HAP-1 (cell line): Measurements from ENCODE around the gene TTC7B.

Experiments
- DNase-seq, 2 experiments: peaks; one replicate each; pipeline ENCODE4 v3.0.0-alpha.2; 2016 to 2020; ENCODE audit warnings: low spot score in 2 of 2
- H3K27me3 ChIP-seq: fragments of 250-450 bp; sonication (Bioruptor Pico); 2 replicates; pipeline ENCODE4 v1.5.1; 2020; ENCODE audit warnings: low read depth, mild to moderate bottlenecking, moderate library complexity
- H3K36me3 ChIP-seq: fragments of 250-450 bp; sonication (Bioruptor Pico); replicated peaks from 2 replicates; pipeline ENCODE4 v1.5.1; 2020; ENCODE audit warnings: mild to moderate bottlenecking
- H3K4me1 ChIP-seq: fragments of 250-450 bp; sonication (Bioruptor Pico); 2 replicates; pipeline ENCODE4 v1.5.1; 2020; ENCODE audit warnings: mild to moderate bottlenecking
- H3K4me3 ChIP-seq: fragments of 250-450 bp; sonication (Bioruptor Pico); 2 replicates; pipeline ENCODE4 v1.5.1; 2020; ENCODE audit warnings: mild to moderate bottlenecking, moderate library complexity
- H3K9me3 ChIP-seq: fragments of 250-450 bp; sonication (Bioruptor Pico); 2 replicates; pipeline ENCODE4 v1.5.1; 2020; ENCODE audit warnings: mild to moderate bottlenecking, moderate library complexity
- in situ Hi-C: fragments of 300-500 bp; cut with MboI; formaldehyde crosslinking; loops from 3 replicates; pipeline ENCODE4 v1.14.3; 2020; ENCODE audit warnings: low sequenced_read_pairs, inconsistent platforms, mixed read lengths

Gene TTC7B

GRCh38 chr14:90742729-90743128 is 73.5 kb downstream of the TTC7B start:
- H3K27me3 ChIP-seq, result no peaks in the 10 kb centered on the region
- DNase-seq, result no peak
- no peak overlapping the region for H3K4me3 ChIP-seq
- H3K4me1 ChIP-seq, result peaks cover 14% of the 10 kb centered on the region; the same call in 1 of the 2 replicates
- H3K36me3 ChIP-seq, result no peaks in the 10 kb centered on the region
- in situ Hi-C loops, result no loop called here
- H3K9me3 ChIP-seq, result no peaks in the 10 kb centered on the region

DNA sequence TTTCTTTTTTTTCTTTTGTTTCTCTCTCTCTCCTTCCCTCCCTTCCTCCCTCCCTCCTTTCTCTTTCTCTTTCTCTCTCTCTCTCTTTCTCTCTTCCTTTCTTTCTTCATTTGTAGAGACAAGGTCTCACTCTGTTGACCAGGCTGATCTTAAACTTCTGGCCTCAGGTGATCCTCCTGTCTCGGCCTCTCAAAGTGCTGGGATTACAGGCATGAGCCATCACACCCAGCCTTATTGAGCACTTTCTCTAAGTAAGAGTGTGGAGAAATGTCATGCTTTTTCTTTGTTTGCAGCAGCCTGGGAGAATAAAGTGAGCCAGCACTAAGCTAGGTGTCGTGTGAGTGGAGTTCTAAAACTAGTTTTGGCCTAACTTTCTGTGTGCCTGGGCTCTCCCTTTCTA is 74.0 kb downstream of the TTC7B start:
- Histone ChIP-seq H3K27me3 (no peaks in the 10 kb centered on the region), H3K4me3 (no peak overlapping the region), H3K4me1 (peaks cover 14% of the 10 kb centered on the region; the same call in 1 of the 2 replicates), H3K9me3 (no peaks in the 10 kb centered on the region), H3K36me3 (no peaks in the 10 kb centered on the region)
- in situ Hi-C loops, result no loop called here
- no peak for DNase-seq

DNA sequence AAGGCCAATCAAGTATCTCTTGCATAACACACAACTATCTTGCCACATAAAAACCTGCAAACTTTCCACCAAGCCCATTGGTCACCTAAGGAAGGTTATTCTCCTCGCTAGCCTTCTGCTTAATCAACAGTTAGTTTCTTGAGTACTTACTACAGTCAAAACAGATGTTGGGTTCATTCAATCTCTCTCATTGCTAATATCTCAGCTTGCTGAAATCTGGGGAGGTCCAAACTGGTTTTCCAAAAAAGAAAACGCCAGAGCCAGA is 74.6 kb downstream of the TTC7B start:
- Histone ChIP-seq H3K27me3 (no peaks in the 10 kb centered on the region), H3K36me3 (no peaks in the 10 kb centered on the region), H3K4me3 (no peak overlapping the region), H3K9me3 (no peaks in the 10 kb centered on the region), H3K4me1 (peaks cover 14% of the 10 kb centered on the region; the same call in 1 of the 2 replicates)
- in situ Hi-C loops, result no loop called here
- DNase-seq, result no peak

GRCh38 chr14:90740946-90741681 is 75.1 kb downstream of the TTC7B start:
- Histone ChIP-seq H3K36me3 (no peaks in the 10 kb centered on the region), H3K4me1 (peaks cover 14% of the 10 kb centered on the region; the same call in 1 of the 2 replicates), H3K27me3 (no peaks in the 10 kb centered on the region), H3K4me3 (no peak overlapping the region), H3K9me3 (no peaks in the 10 kb centered on the region)
- DNase-seq, result no peak
- in situ Hi-C loops, result no loop called here

GRCh38 chr14:90740081-90740480 is 76.1 kb downstream of the TTC7B start:
- H3K36me3 ChIP-seq, result no peaks in the 10 kb centered on the region
- in situ Hi-C loops, result no loop called here
- H3K4me3 ChIP-seq, result no peak overlapping the region
- no peaks in the 10 kb centered on the region for H3K9me3 ChIP-seq
- no peak for DNase-seq
- H3K4me1 ChIP-seq, result peaks cover 14% of the 10 kb centered on the region; the same call in 1 of the 2 replicates
- H3K27me3 ChIP-seq, result no peaks in the 10 kb centered on the region

DNA sequence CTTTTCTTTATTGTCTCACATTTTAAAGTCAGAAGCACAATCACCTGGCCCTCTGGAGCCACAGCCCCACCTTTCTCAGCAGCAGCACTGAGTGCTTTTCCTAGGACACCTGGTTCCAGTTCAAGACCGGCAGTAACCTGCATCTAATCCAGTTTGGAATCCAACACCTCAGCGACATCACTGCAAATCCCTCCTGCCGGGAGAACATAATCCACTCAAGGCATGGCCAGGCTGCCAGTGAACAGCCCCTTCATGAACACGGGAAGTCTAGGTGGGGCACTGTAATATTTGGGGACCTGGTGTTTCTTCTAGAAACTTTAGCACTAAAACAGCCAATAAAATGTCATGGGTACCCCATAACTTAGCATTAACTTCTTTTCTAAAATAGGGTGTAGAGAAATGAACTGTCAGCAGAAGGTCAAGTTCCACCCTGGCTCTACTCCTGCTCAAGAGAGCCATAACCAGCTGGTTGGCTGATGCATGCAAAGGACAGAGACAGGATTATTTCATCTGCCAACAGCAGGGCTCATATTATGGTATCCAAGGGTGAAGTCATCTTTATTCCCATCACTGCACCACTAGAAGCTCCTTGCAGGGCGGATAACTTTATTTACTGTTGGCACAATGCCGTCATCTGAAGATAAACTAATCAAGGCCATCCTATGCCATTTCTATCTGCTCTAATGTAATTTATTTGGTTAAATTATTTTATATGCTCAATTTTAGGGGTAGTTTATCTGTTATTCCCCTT is 76.7 kb downstream of the TTC7B start:
- in situ Hi-C loops, result no loop called here
- H3K27me3 ChIP-seq, result no peaks in the 10 kb centered on the region
- no peaks in the 10 kb centered on the region for H3K36me3 ChIP-seq
- no peak overlapping the region for H3K4me3 ChIP-seq
- H3K9me3 ChIP-seq, result no peaks in the 10 kb centered on the region
- DNase-seq, result no peak
- peaks cover 15% of the 10 kb centered on the region; the same call in 1 of the 2 replicates for H3K4me1 ChIP-seq

DNA sequence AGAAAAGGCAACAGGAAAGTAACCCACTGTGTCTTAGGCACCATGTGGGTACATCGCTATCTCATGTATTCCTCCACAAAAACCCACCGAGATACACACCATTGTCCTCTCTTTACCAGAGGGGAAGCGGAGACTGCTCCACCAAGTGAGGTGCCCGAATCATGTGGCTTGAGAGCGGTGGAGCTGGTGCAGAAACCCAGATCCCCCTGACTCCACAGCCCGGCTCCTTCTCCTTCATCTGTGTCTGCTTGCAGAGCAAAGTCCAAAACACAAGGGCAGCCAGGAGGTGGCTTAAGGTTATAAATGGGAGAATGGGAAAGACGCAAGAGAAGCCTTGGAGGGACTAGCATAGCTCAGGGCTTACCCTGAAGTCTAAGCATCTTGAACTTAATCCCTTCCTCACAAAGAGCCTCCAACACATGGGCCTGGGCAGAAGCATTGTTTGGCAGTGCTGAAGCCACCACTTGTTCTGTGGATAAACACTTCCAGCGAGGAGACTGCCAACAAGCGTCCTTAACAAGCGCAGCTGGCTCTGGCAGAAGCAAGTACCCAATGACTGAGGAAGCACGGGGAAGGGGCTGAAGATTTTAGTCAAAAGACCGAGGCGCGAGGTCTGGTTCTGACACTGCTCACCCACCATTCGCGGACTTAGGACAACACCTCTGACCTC is 83.0 kb downstream of the TTC7B start:
- in situ Hi-C loops, result no loop called here
- no peak overlapping the region for H3K4me3 ChIP-seq
- peak; percentile 43 to 53 for DNase-seq
- H3K9me3 ChIP-seq, result no peaks in the 10 kb centered on the region
- peaks cover 11% of the 10 kb centered on the region for H3K4me1 ChIP-seq
- no peaks in the 10 kb centered on the region for H3K36me3 ChIP-seq
- H3K27me3 ChIP-seq, result no peaks in the 10 kb centered on the region

- no peaks in the 10 kb centered on the region for H3K36me3 ChIP-seq
- peaks cover 11% of the 10 kb centered on the region for H3K4me1 ChIP-seq
- no peaks in the 10 kb centered on the region for H3K27me3 ChIP-seq
- in situ Hi-C loops, result no loop called here
- DNase-seq, result no peak
- H3K9me3 ChIP-seq, result no peaks in the 10 kb centered on the region
- H3K4me3 ChIP-seq, result no peak overlapping the region
Observed at GRCh38 chr14:90732718-90733117, 83.5 kb downstream of the TTC7B start.

- no peak for DNase-seq
- in situ Hi-C loops, result no loop called here
- no peaks in the 10 kb centered on the region for H3K9me3 ChIP-seq
Observed at GRCh38 chr14:90732139-90732538, 84.1 kb downstream of the TTC7B start.

DNA sequence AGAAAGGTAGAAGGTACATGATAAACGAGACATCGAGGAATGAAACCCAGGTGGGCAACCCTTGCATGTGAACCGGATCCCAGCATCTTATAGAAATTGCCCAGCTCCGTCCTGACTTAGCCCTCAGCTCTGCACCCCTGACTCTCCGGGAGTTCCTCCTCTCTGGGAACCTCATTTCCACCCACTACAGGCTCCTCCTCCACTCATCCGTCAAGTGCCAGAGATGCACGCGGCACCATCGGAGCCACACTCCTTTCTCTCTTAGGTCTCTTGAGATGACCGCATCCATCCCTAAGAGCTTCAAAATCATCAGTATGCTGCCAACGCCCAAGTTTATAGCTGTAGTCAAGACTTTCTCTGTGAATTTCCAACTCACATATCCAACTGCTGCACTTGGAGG is 84.7 kb downstream of the TTC7B start:
- no peaks in the 10 kb centered on the region for H3K9me3 ChIP-seq
- H3K4me3 ChIP-seq, result no peak overlapping the region
- DNase-seq, result no peak
- H3K27me3 ChIP-seq, result no peaks in the 10 kb centered on the region
- H3K36me3 ChIP-seq, result no peaks in the 10 kb centered on the region
- peaks cover 11% of the 10 kb centered on the region for H3K4me1 ChIP-seq
- in situ Hi-C loops, result no loop called here

More at GRCh38 chr14:90732139-90732538, 84.1 kb downstream of the TTC7B start:
- peaks cover 11% of the 10 kb centered on the region for H3K4me1 ChIP-seq
- H3K4me3 ChIP-seq, result no peak overlapping the region
- no peaks in the 10 kb centered on the region for H3K36me3 ChIP-seq
- H3K27me3 ChIP-seq, result no peaks in the 10 kb centered on the region

GRCh38 chr14:90730206-90730766 is 85.9 kb downstream of the TTC7B start:
- in situ Hi-C loops, result no loop called here
- DNase-seq, result no peak
- H3K4me3 ChIP-seq, result no peak overlapping the region
- H3K9me3 ChIP-seq, result no peaks in the 10 kb centered on the region
- H3K27me3 ChIP-seq, result no peaks in the 10 kb centered on the region
- H3K36me3 ChIP-seq, result no peaks in the 10 kb centered on the region
- H3K4me1 ChIP-seq, result peaks cover 11% of the 10 kb centered on the region

DNA sequence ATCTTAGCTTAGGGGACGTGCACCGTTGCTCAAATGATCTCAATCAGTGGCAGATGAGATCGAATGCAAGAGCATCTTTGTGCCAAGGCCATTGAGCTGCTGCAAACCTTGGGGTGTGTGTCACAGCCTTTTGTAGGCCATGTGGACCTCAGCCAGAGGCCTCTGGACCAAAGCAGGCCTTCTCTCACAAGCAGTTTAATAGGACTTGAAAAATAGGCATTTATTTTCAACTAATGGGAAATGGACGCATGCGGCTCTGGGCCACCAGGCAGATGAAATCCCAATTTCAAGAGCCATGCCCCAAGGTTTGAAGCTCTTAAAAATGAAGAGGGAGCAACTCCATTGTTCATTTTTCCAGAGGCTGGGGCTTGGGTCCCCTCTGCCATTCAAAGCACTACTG is 87.3 kb downstream of the TTC7B start:
- no peak overlapping the region for H3K4me3 ChIP-seq
- H3K4me1 ChIP-seq, result peaks cover 7% of the 10 kb centered on the region
- H3K36me3 ChIP-seq, result no peaks in the 10 kb centered on the region
- in situ Hi-C loops, result no loop called here
- H3K27me3 ChIP-seq, result no peaks in the 10 kb centered on the region
- no peak for DNase-seq
- no peaks in the 10 kb centered on the region for H3K9me3 ChIP-seq

DNA sequence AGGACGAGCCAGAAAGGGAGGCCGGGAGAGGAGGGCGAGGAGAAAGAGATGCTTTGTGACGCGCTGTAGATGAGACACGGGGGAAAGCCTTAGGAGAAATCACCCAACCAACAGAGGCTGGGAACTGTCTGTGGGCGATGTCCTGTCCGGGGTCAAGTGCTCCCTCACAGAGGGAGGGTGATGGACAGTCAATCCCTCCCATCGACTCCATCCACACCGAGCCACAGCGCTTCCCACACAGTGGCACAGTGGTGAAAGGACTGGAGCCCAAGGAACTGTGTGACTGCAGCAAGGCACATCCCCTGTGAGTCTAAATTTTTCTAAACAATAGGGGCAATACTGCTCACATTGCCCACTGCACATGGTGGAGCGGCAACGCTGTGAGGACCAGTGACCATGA is 89.1 kb downstream of the TTC7B start:
- Histone ChIP-seq H3K36me3 (no peaks in the 10 kb centered on the region), H3K9me3 (no peaks in the 10 kb centered on the region), H3K4me1 (no peaks in the 10 kb centered on the region), H3K4me3 (no peak overlapping the region), H3K27me3 (no peaks in the 10 kb centered on the region)
- DNase-seq, result no peak
- in situ Hi-C loops, result no loop called here

DNA sequence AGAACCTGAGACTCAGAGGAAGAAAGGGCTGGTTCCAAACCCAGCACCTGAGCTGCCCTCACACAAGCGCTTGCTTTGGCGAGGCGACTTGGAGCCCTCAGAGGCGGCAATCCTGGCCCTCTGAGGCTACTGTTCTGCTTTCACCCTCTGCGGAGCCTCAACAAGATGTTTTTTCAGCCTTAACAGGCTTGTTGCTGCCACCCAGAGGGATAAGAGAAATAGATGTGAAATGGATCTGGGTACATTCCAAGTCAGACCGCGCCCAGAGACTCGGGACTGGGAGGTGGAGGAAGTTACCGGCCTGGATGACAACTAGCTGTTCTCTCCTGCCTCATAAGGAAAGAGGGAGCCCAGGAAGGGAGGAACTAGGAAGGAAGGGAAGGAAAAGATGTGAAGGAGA is 89.6 kb downstream of the TTC7B start:
- Histone ChIP-seq H3K4me1 (no peaks in the 10 kb centered on the region), H3K9me3 (no peaks in the 10 kb centered on the region), H3K36me3 (no peaks in the 10 kb centered on the region), H3K27me3 (no peaks in the 10 kb centered on the region), H3K4me3 (no peak overlapping the region)
- in situ Hi-C loops, result no loop called here
- no peak for DNase-seq
